Activated naive CD8-positive, alpha-beta T cell treated with anti-CD3 and anti-CD28 coated beads, Interleukin-2, amount 50 U/mL, for 16 hours (primary cell): ENCODE results near the gene DPP3.
"Not testable (repeated sequence)": the region's sequence is repeated elsewhere in the genome, so short reads cannot be mapped to it uniquely, and the experiment has no call there.

Experiments
- DNase-seq: peaks from one replicate; pipeline ENCODE4 v3.0.0-alpha.2; 2020; ENCODE audit warnings: low read depth, low spot score

Gene DPP3

DNA sequence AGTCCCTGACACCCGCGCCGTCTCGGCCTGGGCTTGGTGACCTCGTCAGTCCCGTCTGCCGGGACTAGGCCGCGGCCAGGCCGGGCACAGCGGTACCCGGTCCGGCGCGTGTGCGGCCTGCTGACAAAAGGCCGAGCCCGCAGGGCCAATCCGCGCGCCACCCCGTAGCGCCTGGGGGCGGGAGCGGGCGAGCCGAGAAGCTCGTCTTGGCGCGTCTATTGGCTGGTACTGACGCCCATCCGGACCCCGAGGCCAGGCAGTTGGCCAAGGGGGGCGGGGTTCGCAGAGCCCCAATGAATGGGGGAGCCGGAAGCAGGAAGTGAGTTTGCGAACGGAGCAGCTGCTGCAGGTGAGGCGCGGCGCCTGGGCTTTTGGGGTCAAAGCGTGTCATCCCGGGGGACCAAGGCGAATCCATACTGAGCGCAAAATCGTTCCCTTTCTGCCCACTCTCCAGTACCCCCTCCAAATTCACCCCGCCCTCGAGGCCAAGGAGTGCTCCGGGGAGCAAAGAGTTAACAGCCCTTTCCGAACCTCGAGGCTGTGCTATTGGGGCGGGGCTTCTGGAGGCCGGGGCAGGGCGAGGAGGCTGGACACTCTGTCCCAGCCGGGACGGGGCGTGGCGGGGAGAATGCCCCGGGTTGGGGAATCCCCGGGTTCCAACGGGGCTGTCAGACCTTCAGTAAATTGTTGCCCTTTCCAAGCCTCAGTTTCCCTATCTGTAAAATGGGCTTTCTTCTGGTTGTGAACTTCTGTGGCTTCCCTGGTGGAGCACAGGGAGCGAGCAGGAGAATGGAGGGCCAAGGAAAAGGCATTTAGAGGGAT is at the start of gene DPP3:
Gene DPP3, plus strand, starts transcription at position 318 of the 822 bp plus-strand sequence. CDS start 1,767 bp downstream, outside the sequence.
- DNase-seq = peak; percentile 93

DNA sequence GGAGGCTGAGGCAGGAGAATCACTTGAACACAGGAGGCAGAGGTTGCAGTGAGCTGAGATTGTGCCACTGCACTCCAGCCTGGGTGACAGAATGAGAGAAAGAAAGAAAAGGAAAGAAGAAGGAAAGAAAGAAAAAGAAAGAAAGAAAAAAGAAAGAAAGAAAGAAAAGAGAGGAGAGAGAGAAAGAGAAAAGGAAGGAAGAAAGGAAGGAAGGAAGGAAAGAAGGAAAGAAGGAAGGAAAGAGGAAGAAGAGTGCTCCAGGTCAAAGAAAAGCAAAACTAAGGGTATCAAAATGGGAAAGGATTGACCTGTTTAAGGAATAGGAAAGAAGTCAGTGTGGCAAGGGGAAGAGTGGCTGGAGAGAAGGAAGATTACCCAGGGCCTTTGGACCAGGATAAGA is 48.9 kb upstream of the DPP3 start:
- DNase-seq = not testable (repeated sequence)

DNA sequence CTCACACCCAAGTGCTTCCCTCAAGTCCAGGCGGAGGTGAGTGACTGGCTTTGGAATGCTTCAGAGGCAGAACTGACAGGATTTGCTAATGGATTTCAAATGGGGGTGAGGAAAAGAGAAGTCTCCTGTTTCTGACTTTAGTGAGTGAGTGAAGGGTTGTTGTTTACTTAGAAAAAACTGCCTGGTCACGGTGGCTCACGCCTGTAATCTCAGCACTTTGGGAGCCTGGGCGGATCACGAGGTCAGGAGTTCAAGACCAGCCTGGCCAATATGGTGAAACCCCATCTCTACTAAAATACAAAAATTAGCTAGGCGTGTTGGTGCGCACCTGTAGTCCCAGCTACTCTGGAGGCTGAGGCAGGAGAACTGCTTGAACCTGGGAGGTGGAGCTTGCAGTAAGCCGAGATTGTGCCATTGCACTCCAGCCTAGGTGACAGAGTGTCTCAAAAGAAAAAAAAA is 48.3 kb upstream of the DPP3 start:
- DNase-seq = not testable (repeated sequence)

GRCh38 chr11:66432597-66432996 is 47.6 kb upstream of the DPP3 start:
- DNase-seq = no peak

DNA sequence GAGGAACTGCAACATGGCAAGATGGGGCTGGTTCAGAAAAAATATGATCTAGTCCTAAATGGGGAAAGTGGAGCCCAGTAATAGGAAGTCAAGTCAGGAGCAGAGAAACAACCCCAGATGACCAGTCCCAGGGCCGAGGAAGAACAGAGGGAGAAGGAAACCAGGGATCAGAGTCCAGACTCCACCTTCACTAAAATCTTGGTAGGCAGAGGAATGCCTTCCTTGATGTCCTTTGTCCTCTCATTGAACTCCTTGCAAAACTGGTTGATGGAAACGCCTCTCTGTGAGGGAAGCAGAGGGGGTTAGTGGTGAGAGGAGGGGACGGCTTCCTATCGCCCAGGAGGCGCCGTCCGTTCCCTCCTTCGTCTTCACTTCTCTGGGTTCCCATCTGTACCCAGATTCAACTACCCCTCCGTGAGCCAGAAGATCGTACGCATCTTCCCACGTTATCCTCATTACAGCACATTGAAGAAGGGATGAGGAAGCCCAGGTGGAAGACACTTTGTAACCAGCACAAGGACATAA is 42.2 kb upstream of the DPP3 start:
- DNase-seq = no peak

GRCh38 chr11:66438504-66439466 is 41.4 kb upstream of the DPP3 start, which contains the start of gene MRPL11:
Gene MRPL11 (minus strand): TSS chr11:66438848. CDS start chr11:66438754, 94 bp downstream.
- peak; percentile 79 for DNase-seq

DNA sequence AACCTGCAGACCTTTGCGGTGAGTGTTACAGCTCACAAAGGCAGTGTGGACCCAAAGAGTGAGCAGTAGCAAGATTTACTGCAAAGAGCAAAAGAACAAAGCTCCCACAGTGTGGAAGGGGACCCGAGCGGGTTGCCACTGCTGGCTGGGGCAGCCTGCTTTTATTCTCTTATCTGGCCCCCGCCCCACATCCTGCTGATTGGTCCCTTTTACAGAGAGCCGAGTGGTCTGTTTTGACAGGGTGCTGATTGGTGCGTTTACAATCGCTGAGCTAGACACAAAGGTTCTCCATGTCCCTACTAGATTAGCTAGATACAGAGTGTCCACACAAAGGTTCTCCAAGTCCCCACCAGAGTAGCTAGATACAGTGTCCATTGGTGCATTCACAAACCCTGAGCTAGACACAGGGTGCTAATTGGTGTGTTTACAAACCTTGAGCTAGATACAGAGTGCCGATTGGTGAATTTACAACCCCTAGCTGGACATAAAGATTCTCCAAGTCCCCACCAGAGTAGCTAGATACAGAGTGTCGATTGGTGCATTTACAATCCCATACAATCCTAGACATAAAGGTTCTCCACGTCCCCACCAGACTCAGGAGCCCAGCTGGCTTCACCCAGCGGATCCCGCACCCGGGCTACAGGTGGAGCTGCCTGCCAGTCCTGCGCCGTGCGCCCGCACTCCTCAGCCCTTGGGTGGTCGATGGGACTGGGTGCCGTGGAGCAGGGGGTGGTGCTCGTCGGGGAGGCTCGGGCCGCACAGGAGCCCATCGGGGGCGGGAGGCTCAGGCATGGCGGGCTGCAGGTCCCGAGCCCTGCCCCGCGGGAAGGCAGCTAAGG is 39.9 kb upstream of the DPP3 start:
- DNase-seq = not testable (repeated sequence)

DNA sequence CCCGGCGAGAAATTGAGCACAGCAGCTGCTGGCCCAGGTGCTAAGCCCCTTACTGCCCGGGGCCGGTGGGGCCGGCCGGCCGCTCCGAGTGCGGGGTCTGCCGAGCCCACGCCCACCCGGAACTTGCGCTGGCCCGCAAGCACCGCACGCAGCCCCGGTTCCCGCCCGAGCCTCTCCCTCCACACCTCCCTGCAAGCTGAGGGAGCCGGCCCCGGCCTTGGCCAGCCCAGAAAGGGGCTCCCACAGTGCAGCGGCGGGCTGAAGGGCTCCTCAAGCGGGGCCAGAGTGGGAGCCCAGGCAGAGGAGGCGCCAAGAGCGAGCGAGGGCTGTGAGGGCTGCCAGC is 39.3 kb upstream of the DPP3 start:
- DNase-seq = not testable (repeated sequence)

DNA sequence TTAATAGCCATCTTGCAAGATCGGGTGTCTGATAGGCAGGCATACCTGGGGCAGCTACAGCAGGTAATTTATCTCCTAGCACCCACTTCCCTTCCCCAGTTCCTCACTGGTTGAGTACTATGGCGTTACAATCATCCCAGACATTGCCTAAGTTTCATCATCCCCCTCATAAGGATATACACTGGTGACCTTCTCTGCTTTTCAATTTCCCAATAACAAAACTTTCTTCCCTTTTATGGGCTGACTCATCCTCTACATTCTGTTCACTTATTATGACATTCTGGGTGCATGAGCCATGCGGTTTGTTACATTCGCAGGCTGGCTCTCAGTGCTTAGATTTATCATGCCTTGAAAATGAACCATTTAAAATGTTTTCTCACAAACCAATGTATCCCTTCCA is 36.6 kb upstream of the DPP3 start:
- DNase-seq = no peak

GRCh38 chr11:66447012-66447411 is 33.2 kb upstream of the DPP3 start:
- no peak for DNase-seq

DNA sequence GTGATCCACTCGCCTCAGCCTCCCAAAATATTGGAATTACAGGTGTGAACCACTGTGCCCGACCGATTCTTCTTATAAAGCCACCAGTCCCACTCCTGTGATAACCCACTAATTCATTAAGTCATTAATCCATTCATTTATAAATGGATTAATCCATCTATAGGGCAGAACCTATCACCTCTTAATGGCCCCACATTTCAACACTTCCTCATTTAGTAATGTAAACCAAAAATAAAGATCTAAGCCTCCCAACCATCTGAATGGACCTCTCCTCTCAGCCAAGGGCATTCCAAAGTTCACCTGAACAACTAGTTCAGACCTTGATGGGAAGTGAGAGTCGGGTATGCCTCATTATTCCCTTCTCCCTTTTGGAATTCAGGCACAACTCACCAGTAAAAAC is 31.7 kb upstream of the DPP3 start:
- no peak for DNase-seq

DNA sequence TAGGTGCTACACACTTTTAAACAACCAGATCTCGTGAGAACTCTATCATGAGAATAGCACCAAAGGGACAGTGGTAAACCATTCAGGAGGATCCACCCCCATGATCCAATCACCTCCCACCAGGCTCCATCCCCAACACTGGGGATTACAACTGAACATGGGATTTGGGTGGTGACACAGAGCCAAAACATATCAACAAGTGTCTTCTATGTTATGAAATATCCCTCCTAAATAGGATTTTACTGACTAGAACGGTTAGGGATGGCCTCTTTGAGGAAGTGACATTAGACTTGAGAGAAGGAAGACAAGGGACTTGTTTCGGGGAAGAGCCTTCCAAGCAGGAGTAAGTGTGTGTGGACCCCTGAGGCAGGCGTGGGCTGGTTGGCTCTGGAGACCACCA is 29.7 kb upstream of the DPP3 start:
- DNase-seq = no peak

- no peak for DNase-seq
These were observed 28.6 kb upstream of the DPP3 start for GRCh38 chr11:66451663-66452062.

DNA sequence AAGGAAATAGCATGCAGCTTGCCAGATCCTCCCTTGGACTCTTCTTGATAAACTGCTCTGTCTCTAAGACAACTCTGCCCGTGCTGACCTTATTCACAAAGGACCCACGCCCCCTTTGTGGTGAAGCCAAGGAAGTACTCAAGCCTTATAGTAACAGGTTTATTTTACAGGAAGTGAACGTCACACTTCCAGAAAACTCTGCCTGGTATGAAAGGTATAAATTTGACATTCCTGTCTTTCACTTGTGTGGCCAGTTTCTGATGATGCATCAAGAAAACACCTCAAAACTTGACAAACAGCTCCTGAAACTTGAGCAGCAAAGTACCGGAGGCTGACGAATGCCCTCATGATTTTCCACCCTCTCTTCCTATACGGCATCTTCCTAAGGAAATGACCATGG is 26.0 kb upstream of the DPP3 start:
- no peak for DNase-seq

DNA sequence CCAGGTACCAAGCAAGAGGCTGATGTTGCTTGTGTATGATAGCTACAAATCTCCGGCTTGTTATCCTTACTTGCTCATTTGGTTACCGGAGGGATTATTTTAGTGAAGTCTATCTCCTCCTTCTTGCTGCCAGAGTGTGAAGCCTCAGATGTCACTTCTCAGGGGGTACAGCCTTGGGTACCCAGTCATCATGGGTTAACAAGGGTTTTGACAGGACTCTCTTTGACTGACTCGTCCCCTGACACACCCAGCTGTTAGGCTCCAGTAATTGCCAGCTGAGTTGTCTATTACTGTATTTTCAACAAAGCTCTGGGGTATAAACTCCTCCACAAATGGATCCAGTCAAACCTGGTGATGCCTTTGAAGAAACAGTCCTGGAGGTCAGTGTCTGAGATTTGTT is 25.4 kb upstream of the DPP3 start:
- no peak for DNase-seq

DNA sequence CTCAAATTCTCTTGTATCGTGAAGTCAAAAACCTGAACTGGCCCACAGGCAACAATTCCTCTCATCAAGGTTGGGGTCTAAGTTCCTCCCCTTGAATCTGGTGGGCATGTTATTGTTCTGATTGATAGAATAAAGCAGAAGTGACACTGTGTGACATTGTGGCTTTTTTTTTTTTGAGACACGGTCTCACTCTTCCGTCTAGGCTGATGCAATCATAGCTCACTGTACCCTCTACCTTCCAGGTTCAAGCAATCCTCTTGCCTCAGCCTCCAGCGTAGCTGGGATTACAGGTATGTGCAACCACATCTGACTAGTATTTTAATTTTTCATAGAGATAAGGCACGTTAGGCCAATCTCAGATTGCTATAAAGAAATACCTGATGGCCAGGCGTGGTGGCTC is 22.4 kb upstream of the DPP3 start:
- DNase-seq = no peak

- no peak for DNase-seq
These were observed 21.0 kb upstream of the DPP3 start for GRCh38 chr11:66459138-66459778.

DNA sequence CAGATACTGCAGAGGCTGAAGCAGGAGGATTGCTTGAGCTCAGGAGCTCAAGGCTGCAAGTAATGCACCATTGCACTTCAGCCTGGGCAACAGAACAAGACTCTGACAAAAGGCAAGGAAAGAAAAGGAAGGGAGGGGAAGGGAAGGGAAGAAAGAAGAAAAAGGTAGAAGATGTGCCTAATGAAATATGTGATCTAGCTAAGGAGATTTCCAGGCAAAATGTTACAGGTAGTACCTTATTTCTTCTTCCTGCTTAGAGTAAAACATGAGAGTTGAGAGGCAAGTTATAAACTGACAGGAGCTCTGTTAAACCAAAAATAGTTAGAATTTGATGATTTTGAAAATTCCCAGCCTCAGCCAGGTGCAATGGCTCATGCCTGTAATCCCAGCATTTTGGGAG is 18.2 kb upstream of the DPP3 start:
- DNase-seq = no peak

DNA sequence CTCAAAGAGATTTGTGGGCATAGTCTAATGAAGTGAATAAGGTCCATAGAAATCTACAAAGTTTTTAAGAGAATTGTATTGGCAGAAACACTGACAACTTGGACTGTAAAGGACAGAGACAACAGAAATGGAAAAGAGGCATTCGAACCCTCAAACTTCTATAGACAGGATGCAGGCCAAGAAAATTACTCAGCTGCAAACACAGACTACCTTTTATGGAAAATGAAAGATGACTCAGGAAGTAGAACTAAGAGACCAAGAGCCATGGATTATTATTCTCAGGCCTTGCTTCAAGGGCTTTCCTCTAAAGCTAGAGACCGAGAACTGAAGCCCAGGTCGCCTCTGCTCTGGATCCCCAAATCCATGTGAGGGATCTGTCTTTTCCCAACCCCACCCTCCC is 17.3 kb upstream of the DPP3 start:
- DNase-seq = no peak

DNA sequence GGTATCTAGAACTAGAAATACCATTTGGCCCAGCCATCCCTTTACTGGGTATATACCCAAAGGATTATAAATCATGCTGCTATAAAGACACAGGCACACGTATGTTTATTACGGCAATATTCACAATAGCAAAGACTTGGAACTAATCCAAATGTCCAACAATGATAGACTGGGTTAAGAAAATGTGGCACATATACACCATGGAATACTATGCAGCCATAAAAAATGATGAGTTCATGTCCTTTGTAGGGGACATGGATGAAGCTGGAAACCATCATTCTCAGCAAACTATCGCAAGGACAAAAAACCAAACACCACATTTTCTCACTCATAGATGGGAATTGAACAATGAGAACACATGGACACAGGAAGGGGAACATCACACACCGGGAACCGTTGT is 16.1 kb upstream of the DPP3 start:
- DNase-seq = not testable (repeated sequence)

DNA sequence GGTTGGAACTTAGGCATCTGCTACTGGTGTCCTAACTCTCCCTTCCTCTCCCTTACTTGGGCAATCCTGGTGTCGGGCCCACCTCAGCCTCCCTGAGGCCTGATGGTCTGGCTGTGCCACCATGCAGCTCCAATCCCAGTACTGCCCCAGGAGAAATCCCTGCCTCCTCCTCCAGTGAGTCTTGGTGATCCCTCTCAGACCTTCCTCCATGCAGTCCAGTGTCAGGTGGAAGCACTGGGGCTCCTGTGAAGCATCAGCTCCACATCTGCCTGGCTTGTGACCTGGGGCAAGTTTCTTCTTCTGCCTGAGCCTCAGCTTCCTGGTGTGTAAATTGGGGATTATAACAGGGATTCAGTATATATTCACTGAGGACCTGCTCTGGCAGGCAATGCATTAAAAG is 15.3 kb upstream of the DPP3 start:
- DNase-seq = no peak
